ENCODE data around the gene FNDC7.
"Not testable (repeated sequence)": the region's sequence is repeated elsewhere in the genome, so short reads cannot be mapped to it uniquely, and the experiment has no call there.

Gene FNDC7

DNA sequence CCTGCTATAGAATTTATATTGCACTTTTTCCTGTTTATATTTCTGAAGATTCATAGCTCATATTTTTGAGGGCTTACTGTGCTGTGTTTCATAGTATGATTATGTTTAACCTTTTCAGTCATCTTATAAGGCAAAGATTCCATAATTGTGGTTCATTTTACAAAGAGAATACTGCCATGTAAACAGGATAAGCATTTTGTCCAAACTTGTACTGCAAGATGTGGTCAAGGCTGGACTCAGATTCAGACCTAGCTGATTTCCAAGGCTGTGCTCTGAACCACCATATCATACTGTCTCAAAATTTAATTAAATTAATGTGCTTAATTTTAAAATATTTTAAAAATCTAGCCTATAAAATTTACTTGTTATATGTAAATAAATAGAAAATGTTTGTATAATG is 65.1 kb downstream of the FNDC7 start:
- in situ Hi-C loops (cut with HindIII; ENCODE audit: low sequenced_read_pairs), result no loop called here
- H3K4me3 ChIP-seq (ENCODE audit: low read depth, low read length), result no peak overlapping the region
- DNase-seq (ENCODE audit: low read depth), result no peak
- TF ChIP-seq, protein P1, sequence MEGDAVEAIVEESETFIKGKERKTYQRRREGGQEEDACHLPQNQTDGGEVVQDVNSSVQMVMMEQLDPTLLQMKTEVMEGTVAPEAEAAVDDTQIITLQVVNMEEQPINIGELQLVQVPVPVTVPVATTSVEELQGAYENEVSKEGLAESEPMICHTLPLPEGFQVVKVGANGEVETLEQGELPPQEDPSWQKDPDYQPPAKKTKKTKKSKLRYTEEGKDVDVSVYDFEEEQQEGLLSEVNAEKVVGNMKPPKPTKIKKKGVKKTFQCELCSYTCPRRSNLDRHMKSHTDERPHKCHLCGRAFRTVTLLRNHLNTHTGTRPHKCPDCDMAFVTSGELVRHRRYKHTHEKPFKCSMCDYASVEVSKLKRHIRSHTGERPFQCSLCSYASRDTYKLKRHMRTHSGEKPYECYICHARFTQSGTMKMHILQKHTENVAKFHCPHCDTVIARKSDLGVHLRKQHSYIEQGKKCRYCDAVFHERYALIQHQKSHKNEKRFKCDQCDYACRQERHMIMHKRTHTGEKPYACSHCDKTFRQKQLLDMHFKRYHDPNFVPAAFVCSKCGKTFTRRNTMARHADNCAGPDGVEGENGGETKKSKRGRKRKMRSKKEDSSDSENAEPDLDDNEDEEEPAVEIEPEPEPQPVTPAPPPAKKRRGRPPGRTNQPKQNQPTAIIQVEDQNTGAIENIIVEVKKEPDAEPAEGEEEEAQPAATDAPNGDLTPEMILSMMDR (IDR thresholded peaks at IDR 0.05; ENCODE audit: low read depth, low read length, missing control alignments), result no peak

DNA sequence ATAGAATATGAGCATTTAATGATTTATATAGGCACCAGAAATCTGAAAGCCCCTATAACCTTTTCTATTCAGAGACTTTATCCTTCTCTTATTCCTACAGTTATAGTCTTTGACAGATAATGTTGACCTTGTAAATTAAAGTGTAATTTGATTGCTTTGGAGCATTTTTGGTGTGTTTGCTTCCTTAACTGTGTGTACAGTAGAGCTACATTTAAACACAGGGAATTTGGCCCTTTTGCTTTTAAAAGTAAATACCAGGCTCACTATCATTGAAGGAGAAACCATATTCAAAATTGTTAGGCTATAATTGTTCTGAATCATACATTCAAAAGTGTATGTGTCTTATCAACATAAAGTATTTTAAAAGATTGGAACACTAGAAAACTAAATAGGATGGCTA is 66.7 kb downstream of the FNDC7 start:
- H3K4me3 ChIP-seq (ENCODE audit: low read depth, low read length), result no peak overlapping the region
- no peak for DNase-seq (ENCODE audit: low read depth)
- TF ChIP-seq, protein P1 (IDR thresholded peaks at IDR 0.05; ENCODE audit: low read depth, low read length, missing control alignments), result no peak
- in situ Hi-C loops (cut with HindIII; ENCODE audit: low sequenced_read_pairs), result no loop called here

DNA sequence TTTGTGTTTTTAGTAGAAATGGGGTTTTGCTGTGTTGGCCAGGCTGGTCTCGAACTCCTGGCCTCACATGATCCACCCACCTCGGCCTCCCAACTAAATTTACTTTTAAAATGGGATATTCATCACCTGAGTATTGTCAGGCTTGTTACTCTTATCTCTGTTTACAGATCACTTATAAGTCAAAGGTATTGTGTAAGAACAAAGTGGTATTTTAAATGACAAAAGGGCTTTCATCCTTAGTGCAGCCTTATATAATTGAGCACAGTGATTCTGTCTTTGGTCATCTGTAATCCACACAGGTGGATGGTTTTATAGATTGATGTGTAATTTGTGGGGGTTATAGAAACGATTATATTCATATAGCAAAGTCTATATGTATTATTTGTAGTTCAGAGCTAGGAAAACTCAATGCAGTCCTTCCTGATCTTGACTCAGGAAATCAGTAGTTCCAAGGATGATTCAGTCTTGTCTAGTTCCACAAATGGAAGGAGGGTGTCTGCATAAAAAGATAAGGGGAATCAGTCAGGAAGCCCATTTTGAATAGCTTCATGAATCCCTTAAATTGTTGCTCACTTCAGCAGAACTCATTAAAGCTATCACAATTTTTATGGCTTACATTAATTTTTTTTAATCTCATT is 68.3 kb downstream of the FNDC7 start:
- DNase-seq (ENCODE audit: low read depth), result no peak
- TF ChIP-seq, protein P1 (IDR thresholded peaks at IDR 0.05; ENCODE audit: low read depth, low read length, missing control alignments), result no peak
- no peak overlapping the region for H3K4me3 ChIP-seq (ENCODE audit: low read depth, low read length)
- in situ Hi-C loops (cut with HindIII; ENCODE audit: low sequenced_read_pairs), result no loop called here

DNA sequence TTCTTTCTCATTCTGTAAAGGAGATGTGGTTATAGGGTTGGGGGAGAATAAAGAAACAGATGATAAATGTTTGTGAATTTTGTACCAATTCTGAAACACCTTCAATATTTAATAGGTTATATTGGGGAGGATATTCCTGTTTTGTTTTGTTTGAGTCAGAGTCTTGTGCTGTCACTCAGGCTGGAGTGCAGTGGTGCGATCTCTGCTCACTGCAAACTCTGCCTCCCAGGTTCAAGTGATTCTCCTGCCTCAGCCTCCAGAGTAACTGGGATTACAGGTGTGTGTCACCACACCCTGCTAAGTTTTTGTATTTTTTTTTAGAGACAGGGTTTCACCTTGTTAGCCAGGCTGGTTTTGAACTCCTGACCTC is 68.9 kb downstream of the FNDC7 start:
- DNase-seq (ENCODE audit: low read depth); H3K4me3 ChIP-seq (ENCODE audit: low read depth, low read length); in situ Hi-C loops (cut with HindIII; ENCODE audit: low sequenced_read_pairs): not testable (repeated sequence)

DNA sequence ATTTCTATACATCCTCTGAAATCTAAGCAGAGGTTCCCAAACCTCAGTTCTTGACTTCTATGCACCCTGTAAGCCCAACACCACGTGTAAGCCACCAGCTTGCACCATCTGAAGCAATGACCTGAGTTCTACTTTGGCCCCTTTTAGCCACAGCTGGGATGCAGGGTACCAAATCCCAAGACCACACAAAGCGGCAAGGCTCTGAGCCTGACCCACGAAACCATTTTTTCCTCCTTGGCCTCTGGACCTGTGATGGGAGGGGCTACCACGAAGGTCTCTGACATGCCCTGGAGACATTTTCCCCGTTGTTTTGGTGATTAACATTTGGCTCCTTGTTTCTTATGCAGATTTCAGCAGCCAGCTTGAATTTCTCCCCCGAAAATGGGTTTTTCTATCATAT is 72.6 kb downstream of the FNDC7 start:
- TF ChIP-seq, protein P1 (IDR thresholded peaks at IDR 0.05; ENCODE audit: low read depth, low read length, missing control alignments), result no peak
- H3K4me3 ChIP-seq (ENCODE audit: low read depth, low read length), result no peak overlapping the region
- in situ Hi-C loops (cut with HindIII; ENCODE audit: low sequenced_read_pairs), result no loop called here
- no peak for DNase-seq (ENCODE audit: low read depth)

DNA sequence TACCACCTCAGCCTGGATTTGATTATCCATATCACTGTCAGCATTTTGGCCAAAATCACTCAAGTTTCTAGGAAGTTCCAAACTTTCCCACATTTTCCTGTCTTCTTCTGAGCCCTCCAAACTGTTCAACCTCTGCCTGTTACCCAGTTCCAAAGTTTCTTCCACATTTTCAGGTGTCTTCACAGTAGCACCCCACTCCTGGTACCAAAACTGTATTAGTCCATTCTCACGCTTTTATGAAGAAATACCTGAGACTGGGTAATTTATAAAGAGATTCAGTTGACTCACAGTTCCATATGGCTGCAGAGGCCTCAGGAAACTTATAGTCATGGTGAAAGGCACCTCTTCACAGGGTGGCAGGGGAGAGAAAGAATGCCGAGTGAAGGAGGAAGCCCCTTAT is 73.2 kb downstream of the FNDC7 start:
- TF ChIP-seq, protein P1 (IDR thresholded peaks at IDR 0.05; ENCODE audit: low read depth, low read length, missing control alignments), result no peak
- DNase-seq (ENCODE audit: low read depth), result no peak
- in situ Hi-C loops (cut with HindIII; ENCODE audit: low sequenced_read_pairs), result no loop called here
- H3K4me3 ChIP-seq (ENCODE audit: low read depth, low read length), result no peak overlapping the region

DNA sequence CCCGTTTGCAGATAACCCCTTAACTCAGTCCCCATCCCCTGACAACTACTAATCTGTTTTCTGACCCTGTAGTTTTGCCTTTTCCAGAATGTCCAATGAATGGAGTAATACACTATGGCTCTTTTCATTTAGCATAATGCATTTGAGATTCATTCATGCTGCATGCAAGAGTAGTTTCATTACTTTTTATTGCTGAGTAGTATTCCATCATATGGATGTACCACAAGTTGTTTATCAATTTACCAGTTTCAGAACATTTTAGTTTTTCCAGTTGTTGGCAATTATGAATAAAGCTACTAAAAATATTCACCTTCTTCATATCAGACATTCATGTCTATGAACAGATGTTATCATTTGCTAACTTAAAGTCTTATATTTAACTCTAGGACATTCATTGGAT is 79.1 kb downstream of the FNDC7 start:
- in situ Hi-C loops (cut with HindIII; ENCODE audit: low sequenced_read_pairs), result no loop called here
- TF ChIP-seq, protein P1 (IDR thresholded peaks at IDR 0.05; ENCODE audit: low read depth, low read length, missing control alignments), result no peak
- H3K4me3 ChIP-seq (ENCODE audit: low read depth, low read length), result no peak overlapping the region
- DNase-seq (ENCODE audit: low read depth), result no peak
